Lower lobe of right lung (tissue), 2 donors: Measurements from ENCODE around the gene KLF1. TPM values are rescaled to one million over a fixed set of nuclear protein-coding genes. Genes with fewer than 3 reads are reported as not detected.

Experiments used
- ATAC-seq, 2 donors: fragments of 200-7000 bp; cut with Tn5 transposase; one replicate each; pipeline ENCODE4 v1.9.1; 2020 to 2022; ENCODE audit warnings: mild to moderate bottlenecking in 2 of 2, moderate library complexity in 2 of 2
- DNase-seq: peaks from one replicate; pipeline ENCODE4 v3.0.0-alpha.2; 2020
- H3K27ac ChIP-seq: fragments of 200-600 bp; one replicate; pipeline ENCODE4 v1.8.0; 2022
- H3K27me3 ChIP-seq: fragments of 200-600 bp; one replicate; pipeline ENCODE4 v1.8.0; 2022; ENCODE audit warnings: low read depth
- H3K36me3 ChIP-seq: fragments of 200-600 bp; one replicate; pipeline ENCODE4 v1.8.0; 2022; ENCODE audit warnings: mild to moderate bottlenecking
- H3K4me1 ChIP-seq: fragments of 200-600 bp; one replicate; pipeline ENCODE4 v1.8.0; 2022
- H3K4me3 ChIP-seq: fragments of 200-600 bp; one replicate; pipeline ENCODE4 v1.8.0; 2022; ENCODE audit warnings: mild to moderate bottlenecking
- H3K9me3 ChIP-seq: fragments of 200-600 bp; one replicate; pipeline ENCODE4 v1.8.0; 2022
- intact Hi-C: fragments of 100-400 bp; cut with DNase I; formaldehyde crosslinking; loops from one replicate; pipeline ENCODE4 v1.11.0; 2022
- total RNA-seq: library from RNA; stranded (reverse); fragmentation: NEBNext Ultra II Directional; extraction: Animal tissue kit (Norgen Biotek cat#: 25700); gene quantifications from one replicate; pipeline ENCODE4 v1.2.1, GENCODE V29; 2021
- TF ChIP-seq, protein P1 (sequence below): fragments of 200-600 bp; IDR thresholded peaks from one replicate; pipeline ENCODE4 v1.8.0; 2022; ENCODE audit warnings: antibody characterized with exemption, mild to moderate bottlenecking
- donor health status: DM: no; HTN: yes; CAD: no; lungs with severe emphysema.

Gene KLF1
- total RNA-seq, 1 donor from 2014 or later, result 0.24 TPM

GRCh38 chr19:12843999-12844732 lies 42.8 kb downstream of the KLF1 start:
- DNase-seq (no peak), ATAC-seq (no peak)
- Histone ChIP-seq H3K36me3 (no peaks in the 10 kb centered on the region), H3K9me3 (no peaks in the 10 kb centered on the region), H3K4me1 (peaks cover 17% of the 10 kb centered on the region), H3K4me3 (no peak overlapping the region), H3K27ac (no peak overlapping the region), H3K27me3 (peaks cover 74% of the 10 kb centered on the region)
- TF ChIP-seq, protein P1, sequence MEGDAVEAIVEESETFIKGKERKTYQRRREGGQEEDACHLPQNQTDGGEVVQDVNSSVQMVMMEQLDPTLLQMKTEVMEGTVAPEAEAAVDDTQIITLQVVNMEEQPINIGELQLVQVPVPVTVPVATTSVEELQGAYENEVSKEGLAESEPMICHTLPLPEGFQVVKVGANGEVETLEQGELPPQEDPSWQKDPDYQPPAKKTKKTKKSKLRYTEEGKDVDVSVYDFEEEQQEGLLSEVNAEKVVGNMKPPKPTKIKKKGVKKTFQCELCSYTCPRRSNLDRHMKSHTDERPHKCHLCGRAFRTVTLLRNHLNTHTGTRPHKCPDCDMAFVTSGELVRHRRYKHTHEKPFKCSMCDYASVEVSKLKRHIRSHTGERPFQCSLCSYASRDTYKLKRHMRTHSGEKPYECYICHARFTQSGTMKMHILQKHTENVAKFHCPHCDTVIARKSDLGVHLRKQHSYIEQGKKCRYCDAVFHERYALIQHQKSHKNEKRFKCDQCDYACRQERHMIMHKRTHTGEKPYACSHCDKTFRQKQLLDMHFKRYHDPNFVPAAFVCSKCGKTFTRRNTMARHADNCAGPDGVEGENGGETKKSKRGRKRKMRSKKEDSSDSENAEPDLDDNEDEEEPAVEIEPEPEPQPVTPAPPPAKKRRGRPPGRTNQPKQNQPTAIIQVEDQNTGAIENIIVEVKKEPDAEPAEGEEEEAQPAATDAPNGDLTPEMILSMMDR, result no peak
- intact Hi-C loops, result loop anchor here (10.0 kb wide), 1 partner anchor 79 kb away; no protein-coding TSS in a partner anchor

DNA sequence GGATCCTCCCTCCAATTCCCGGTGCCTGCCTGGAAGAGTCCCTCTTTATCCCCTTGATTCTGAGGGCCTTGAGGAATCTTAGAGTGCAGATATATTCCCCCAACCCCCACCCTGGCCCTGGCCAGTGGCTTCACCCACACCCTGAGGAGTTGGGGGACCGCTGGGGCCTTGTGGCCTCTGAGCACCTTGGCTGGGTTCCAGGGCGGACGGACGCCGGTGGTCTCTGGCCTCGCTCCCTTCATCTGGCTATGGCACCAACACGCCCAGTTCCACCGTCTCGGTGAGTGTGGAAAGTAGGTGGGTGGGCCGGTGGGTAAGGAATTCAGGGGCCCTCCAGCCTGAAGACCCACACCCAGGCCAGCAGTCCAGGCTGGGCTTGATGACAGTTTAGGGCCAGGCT lies 43.7 kb downstream of the KLF1 start:
- Histone ChIP-seq H3K4me1 (peaks cover 23% of the 10 kb centered on the region), H3K27me3 (peaks cover 82% of the 10 kb centered on the region), H3K9me3 (no peaks in the 10 kb centered on the region), H3K36me3 (no peaks in the 10 kb centered on the region), H3K4me3 (no peak overlapping the region), H3K27ac (no peak overlapping the region)
- intact Hi-C loops, result loop anchor here (10.0 kb wide), 1 partner anchor 79 kb away; no protein-coding TSS in a partner anchor
- ATAC-seq, result no peak
- TF ChIP-seq, protein P1, result no peak
- no peak for DNase-seq

DNA sequence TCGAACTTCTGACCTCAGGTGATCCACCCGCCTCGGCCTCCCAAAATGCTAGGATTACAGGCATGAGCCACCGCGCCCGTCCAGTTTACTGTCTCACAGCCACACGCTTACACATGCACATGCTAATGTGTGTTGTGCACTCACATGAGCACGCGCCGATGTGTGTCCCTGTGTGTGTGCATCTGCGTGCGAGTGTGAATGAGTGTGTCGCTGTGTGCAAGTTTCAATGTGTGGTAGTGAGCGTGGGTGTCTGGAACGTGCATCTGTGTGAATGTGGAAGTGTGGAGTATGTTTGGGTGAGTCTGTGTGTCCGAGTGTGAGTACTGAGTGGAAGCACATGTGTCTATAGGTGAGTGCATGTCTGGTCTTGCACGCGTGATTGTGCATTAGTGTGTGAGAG lies 44.5 kb downstream of the KLF1 start:
- TF ChIP-seq, protein P1, result no peak
- no peaks in the 10 kb centered on the region for H3K9me3 ChIP-seq
- H3K27ac ChIP-seq, result no peak overlapping the region
- DNase-seq (no peak), ATAC-seq (no peak)
- intact Hi-C loops, result loop anchor here (10.0 kb wide), 1 partner anchor 78 kb away; no protein-coding TSS in a partner anchor
- H3K36me3 ChIP-seq, result no peaks in the 10 kb centered on the region
- peaks cover 19% of the 10 kb centered on the region for H3K4me1 ChIP-seq
- no peak overlapping the region for H3K4me3 ChIP-seq
- H3K27me3 ChIP-seq, result peaks cover 88% of the 10 kb centered on the region

DNA sequence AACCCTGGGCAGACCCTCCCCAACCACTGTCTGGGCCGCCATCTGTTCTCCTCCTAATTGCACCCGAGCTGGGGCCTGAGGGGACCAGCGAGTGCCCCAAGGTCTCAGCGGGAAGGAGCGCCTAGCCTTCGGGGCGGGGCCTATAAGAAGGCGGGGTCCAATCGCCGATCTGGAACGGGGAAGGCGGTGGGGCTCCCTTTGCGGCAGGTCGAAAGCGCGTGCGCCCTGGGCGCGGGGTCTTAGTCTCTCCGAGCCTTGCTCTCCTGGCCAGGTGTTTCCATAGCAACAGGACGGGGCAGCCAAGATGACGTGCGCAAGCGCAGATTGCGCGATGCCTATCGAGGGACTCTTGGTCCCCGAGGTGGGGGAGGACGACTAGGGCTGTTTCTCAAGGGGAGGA lies 45.9 kb downstream of the KLF1 start:
- no peak overlapping the region for H3K27ac ChIP-seq
- peaks cover 87% of the 10 kb centered on the region for H3K27me3 ChIP-seq
- no peaks in the 10 kb centered on the region for H3K36me3 ChIP-seq
- H3K4me3 ChIP-seq, result peak overlapping the region; percentile 32
- no peaks in the 10 kb centered on the region for H3K9me3 ChIP-seq
- TF ChIP-seq, protein P1, result no peak
- ATAC-seq (peak in 1 of 2 donors; percentile 10), DNase-seq (peak; percentile 50)
- intact Hi-C loops, result loop anchor here (10.0 kb wide), 1 partner anchor 76 kb away; no protein-coding TSS in a partner anchor
- H3K4me1 ChIP-seq, result peaks cover 15% of the 10 kb centered on the region

GRCh38 chr19:12840091-12841079 lies 46.6 kb downstream of the KLF1 start:
- Histone ChIP-seq H3K4me1 (peaks cover 15% of the 10 kb centered on the region), H3K4me3 (peak overlapping the region; percentile 32), H3K27me3 (peaks cover 87% of the 10 kb centered on the region), H3K27ac (no peak overlapping the region), H3K36me3 (no peaks in the 10 kb centered on the region), H3K9me3 (no peaks in the 10 kb centered on the region)
- TF ChIP-seq, protein P1, result no peak
- intact Hi-C loops, result loop anchor here (10.0 kb wide), 1 partner anchor 76 kb away; no protein-coding TSS in a partner anchor
- ATAC-seq (peak; percentile 74 to 84), DNase-seq (peak; percentile 77)
